ENCODE data around the gene MESP2. TPM values are rescaled to one million over a fixed set of nuclear protein-coding genes. Genes with fewer than 3 reads are reported as not detected.

Gene MESP2
- polyA plus RNA-seq, 1 donor, result 0.22 TPM

GRCh38 chr15:89820666-89821611 lies 44.8 kb downstream of the MESP2 start:
- no peak for DNase-seq

GRCh38 chr15:89822026-89822425 lies 45.9 kb downstream of the MESP2 start:
- DNase-seq, result no peak

- no peak for DNase-seq
Observed at GRCh38 chr15:89822611-89822950, 46.4 kb downstream of the MESP2 start.

- no peak for DNase-seq
Observed at GRCh38 chr15:89822951-89823711, 47.0 kb downstream of the MESP2 start.

GRCh38 chr15:89823836-89824606 lies 47.9 kb downstream of the MESP2 start:
- no peak for DNase-seq

GRCh38 chr15:89824607-89824867 lies 48.4 kb downstream of the MESP2 start:
- no peak for DNase-seq

GRCh38 chr15:89825271-89825940 lies 49.3 kb downstream of the MESP2 start:
- no peak for DNase-seq

- no peak for DNase-seq
Observed at GRCh38 chr15:89826671-89827655, 50.8 kb downstream of the MESP2 start.

- DNase-seq, result no peak
Observed at GRCh38 chr15:89827829-89828228, 51.7 kb downstream of the MESP2 start.

Other genes with a start within 250 kb of the MESP2 start
- gene TICRR, start 200.9 kb upstream of the MESP2 start, polyA plus RNA-seq (ENCODE audit: insufficient read length), result 3.8 TPM
- gene KIF7, start 120.9 kb upstream of the MESP2 start, polyA plus RNA-seq (ENCODE audit: insufficient read length), result 7.1 TPM
- gene PLIN1, start 97.0 kb upstream of the MESP2 start, polyA plus RNA-seq (ENCODE audit: insufficient read length), result 12.4 TPM
- gene PEX11A, start 85.6 kb upstream of the MESP2 start, polyA plus RNA-seq (ENCODE audit: insufficient read length), result 6.2 TPM
- 0.14 TPM for gene WDR93, start 85.5 kb upstream of the MESP2 start, polyA plus RNA-seq (ENCODE audit: insufficient read length)
- 1.3 TPM for gene MESP1, start 25.1 kb upstream of the MESP2 start, polyA plus RNA-seq (ENCODE audit: insufficient read length)
- gene ANPEP, start 38.5 kb downstream of the MESP2 start, polyA plus RNA-seq (ENCODE audit: insufficient read length), result 10.0 TPM
- gene AP3S2, start 117.7 kb downstream of the MESP2 start, polyA plus RNA-seq (ENCODE audit: insufficient read length), result 24.0 TPM
- 16.1 TPM for gene ARPIN, start 136.6 kb downstream of the MESP2 start, polyA plus RNA-seq (ENCODE audit: insufficient read length)
- gene ZNF710, start 225.0 kb downstream of the MESP2 start, polyA plus RNA-seq (ENCODE audit: insufficient read length), result 15.7 TPM